A673 (cell line): ENCODE data around the gene SERINC5. TPM values are rescaled to one million over a fixed set of nuclear protein-coding genes. Genes with fewer than 3 reads are reported as not detected.
A peak's percentile ranks its signal among the peaks of the same experiment; 100 is the strongest.

Experiments
- BruUV-seq: library from RNA; stranded (reverse); fragments of 400-500 nt; replicated peaks from 2 replicates; lab custom pipeline; 2021; lab: Mats Ljungman, UMichigan
- CTCF ChIA-PET: fragments of 300-600 bp; sonication (Branson Sonifier 250); formaldehyde crosslinking; loops from one replicate; lab custom pipeline; 2022; ENCODE audit warnings: antibody characterized with exemption; lab: Charles Lee
- POLR2A ChIA-PET: fragments of 300-600 bp; sonication (Branson Sonifier 250); formaldehyde crosslinking; loops from one replicate; lab custom pipeline; 2022; ENCODE audit warnings: antibody characterized with exemption; ENCODE audit not compliant: low non-redundant PET; lab: Charles Lee
- DNase-seq: peaks from one replicate; pipeline ENCODE4 v3.0.0-alpha.2; 2015; ENCODE audit warnings: low spot score
- H3K27ac ChIP-seq: fragments of 200-600 bp; sonication (generic); 2 replicates; pipeline ENCODE4 v1.5.1; 2016; ENCODE audit warnings: mixed run types, low read depth, mild to moderate bottlenecking, mixed read lengths, antibody characterized with exemption, low read length; ENCODE audit not compliant: poor library complexity, severe bottlenecking
- H3K27me3 ChIP-seq: fragments of 200-600 bp; sonication (generic); replicated peaks from 2 replicates; pipeline ENCODE4 v1.6.1; 2017; ENCODE audit warnings: mixed run types, low read depth, mild to moderate bottlenecking, mixed read lengths, antibody characterized with exemption, low read length; ENCODE audit not compliant: insufficient read depth, poor library complexity
- H3K36me3 ChIP-seq: fragments of 200-600 bp; sonication (generic); 2 replicates; pipeline ENCODE4 v1.6.1; 2016; ENCODE audit warnings: mixed run types, mild to moderate bottlenecking, mixed read lengths, antibody characterized with exemption, low read length; ENCODE audit not compliant: insufficient read depth, poor library complexity, severe bottlenecking
- H3K4me1 ChIP-seq: fragments of 200-600 bp; sonication (generic); 2 replicates; pipeline ENCODE4 v1.6.1; 2017; ENCODE audit warnings: mixed run types, mild to moderate bottlenecking, mixed read lengths, antibody characterized with exemption, low read length; ENCODE audit not compliant: insufficient read depth, poor library complexity, severe bottlenecking
- H3K4me3 ChIP-seq: fragments of 200-600 bp; sonication (generic); 2 replicates; pipeline ENCODE4 v1.5.1; 2016; ENCODE audit warnings: low read depth, mixed run types, mild to moderate bottlenecking, mixed read lengths, low read length; ENCODE audit not compliant: poor library complexity, severe bottlenecking
- H3K9me3 ChIP-seq: fragments of 200-600 bp; sonication (generic); 2 replicates; pipeline ENCODE4 v1.6.1; 2016; ENCODE audit warnings: mixed run types, low read depth, mild to moderate bottlenecking, mixed read lengths, antibody characterized with exemption, low read length; ENCODE audit not compliant: poor library complexity, severe bottlenecking
- CTCF ChIP-seq: fragments of 300-800, 200-600 bp; sonication (generic); conservative IDR thresholded peaks from 2 replicates; pipeline ENCODE4 v1.5.1; 2017; ENCODE audit warnings: low read depth, mild to moderate bottlenecking, antibody characterized with exemption, low read length, moderate library complexity, mixed read lengths
- EZH2 ChIP-seq: fragments of 200-600 bp; sonication (generic); IDR thresholded peaks from 2 replicates; pipeline ENCODE4 v1.6.1; 2017; ENCODE audit warnings: borderline replicate concordance, low read depth, mild to moderate bottlenecking, mixed read lengths, antibody characterized with exemption, low read length; ENCODE audit not compliant: poor library complexity, severe bottlenecking
- intact Hi-C: fragments of 100-400 bp; cut with micrococcal nuclease; formaldehyde crosslinking; loops from one replicate; pipeline ENCODE4 v1.10.0; 2022; ENCODE audit not compliant: unreplicated experiment
- total RNA-seq: library from RNA; stranded (reverse); gene quantifications from 2 replicates; pipeline ENCODE4 v1.2.3, GENCODE V29; 2021

Gene SERINC5
- total RNA-seq, 1 experiment from 2014 or later, result 20.6 TPM

- BruUV-seq, result no TSS peak
- intact Hi-C loops, result no loop called here
- Histone ChIP-seq H3K4me3 (no peak overlapping the region), H3K9me3 (no peaks in the 10 kb centered on the region), H3K36me3 (no peaks in the 10 kb centered on the region), H3K27me3 (no peaks in the 10 kb centered on the region), H3K27ac (peak overlapping the region; percentile 57), H3K4me1 (peaks cover 17% of the 10 kb centered on the region)
- ChIA-PET POLR2A (no interaction called here), CTCF (no interaction called here)
- no peak for TF ChIP-seq EZH2
- TF ChIP-seq CTCF, result no peak
- no peak for DNase-seq
Observed at GRCh38 chr5:80269991-80270438, 14.2 kb upstream of the SERINC5 start.

- peak overlapping the region; percentile 1 for H3K4me3 ChIP-seq
- no peaks in the 10 kb centered on the region for H3K27me3 ChIP-seq
- ChIA-PET POLR2A (no interaction called here), CTCF (interaction anchor here (1.4 kb wide), 1 partner anchor 177 kb away, joined by 10 read pairs; no protein-coding TSS in a partner anchor)
- H3K9me3 ChIP-seq, result no peaks in the 10 kb centered on the region
- peaks cover 17% of the 10 kb centered on the region for H3K4me1 ChIP-seq
- DNase-seq, result peak; percentile 85
- H3K36me3 ChIP-seq, result no peaks in the 10 kb centered on the region
- intact Hi-C loops, result no loop called here
- peak overlapping the region; percentile 57 for H3K27ac ChIP-seq
- TF ChIP-seq EZH2, result no peak
- TF ChIP-seq CTCF, result no peak
- BruUV-seq, result no TSS peak
Observed at GRCh38 chr5:80268916-80269315, 13.1 kb upstream of the SERINC5 start.

- Histone ChIP-seq H3K4me3 (no peak overlapping the region), H3K27ac (no peak overlapping the region), H3K9me3 (no peaks in the 10 kb centered on the region), H3K36me3 (no peaks in the 10 kb centered on the region), H3K27me3 (no peaks in the 10 kb centered on the region), H3K4me1 (peaks cover 17% of the 10 kb centered on the region)
- TF ChIP-seq EZH2 (no peak), CTCF (no peak)
- intact Hi-C loops, result no loop called here
- ChIA-PET POLR2A (no interaction called here), CTCF (no interaction called here)
- no peak for DNase-seq
- no TSS peak for BruUV-seq
Observed at GRCh38 chr5:80266566-80266965, 10.7 kb upstream of the SERINC5 start.
